ENCODE measurements around the gene SPG7. TPM values are rescaled to one million over a fixed set of nuclear protein-coding genes. Genes with fewer than 3 reads are reported as not detected.

The SPG7 gene
- total and polyA plus RNA-seq, 11 donors: 84.0 to 168 (median 95.9) TPM

DNA sequence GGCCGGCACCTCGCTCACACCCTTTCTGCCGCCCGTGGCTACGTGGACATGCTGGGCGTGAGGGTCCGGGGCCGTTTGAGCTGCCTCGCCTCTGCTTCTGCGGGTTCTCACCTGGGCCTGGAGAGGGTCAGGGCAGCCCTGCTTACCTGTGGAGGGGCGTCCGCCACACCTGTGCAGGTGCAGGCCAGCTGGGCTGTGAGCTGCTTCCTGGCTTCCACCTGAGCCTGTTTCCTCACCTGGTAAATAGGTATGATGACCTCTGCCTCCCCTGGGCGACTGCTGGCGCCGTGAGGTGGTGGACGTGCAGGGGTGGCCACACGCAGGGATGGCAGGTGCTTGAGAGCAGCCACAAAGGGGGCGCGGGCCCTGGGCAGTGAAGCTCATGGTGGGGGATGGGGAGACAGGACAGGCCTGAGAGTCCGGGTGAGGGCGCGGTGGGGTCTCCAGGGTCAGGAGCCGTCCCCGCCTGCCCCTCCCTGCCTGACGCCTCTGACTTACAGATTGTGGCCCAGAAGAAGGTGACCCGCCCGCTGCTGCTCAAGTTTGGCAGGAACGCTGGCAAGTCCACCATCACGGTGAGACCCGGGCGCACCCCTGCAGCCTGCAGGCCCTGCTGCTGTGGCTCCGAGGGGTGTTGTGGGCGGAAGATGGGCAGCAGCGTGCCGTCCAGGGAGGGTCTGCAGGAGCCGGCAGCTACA lies 75.1 kb downstream of the SPG7 start:
- H3K9me3 ChIP-seq: no peaks in the 10 kb centered on the region
- ATAC-seq (peak in 1 of 4 donors; percentile 6), DNase-seq (no peak)
- H3K27ac ChIP-seq: no peak overlapping the region
- WGBS, 4 donors: 90 to 99% (median 90%) methylated on average over 11 to 36 of the region's 36 CpGs
- no peaks in the 10 kb centered on the region for H3K36me3 ChIP-seq
- H3K4me3 ChIP-seq: no peak overlapping the region
- H3K4me1 ChIP-seq: peaks cover 0 to 7% (median 0%) of the 10 kb centered on the region in 12 donors
- TF ChIP-seq, protein P1, sequence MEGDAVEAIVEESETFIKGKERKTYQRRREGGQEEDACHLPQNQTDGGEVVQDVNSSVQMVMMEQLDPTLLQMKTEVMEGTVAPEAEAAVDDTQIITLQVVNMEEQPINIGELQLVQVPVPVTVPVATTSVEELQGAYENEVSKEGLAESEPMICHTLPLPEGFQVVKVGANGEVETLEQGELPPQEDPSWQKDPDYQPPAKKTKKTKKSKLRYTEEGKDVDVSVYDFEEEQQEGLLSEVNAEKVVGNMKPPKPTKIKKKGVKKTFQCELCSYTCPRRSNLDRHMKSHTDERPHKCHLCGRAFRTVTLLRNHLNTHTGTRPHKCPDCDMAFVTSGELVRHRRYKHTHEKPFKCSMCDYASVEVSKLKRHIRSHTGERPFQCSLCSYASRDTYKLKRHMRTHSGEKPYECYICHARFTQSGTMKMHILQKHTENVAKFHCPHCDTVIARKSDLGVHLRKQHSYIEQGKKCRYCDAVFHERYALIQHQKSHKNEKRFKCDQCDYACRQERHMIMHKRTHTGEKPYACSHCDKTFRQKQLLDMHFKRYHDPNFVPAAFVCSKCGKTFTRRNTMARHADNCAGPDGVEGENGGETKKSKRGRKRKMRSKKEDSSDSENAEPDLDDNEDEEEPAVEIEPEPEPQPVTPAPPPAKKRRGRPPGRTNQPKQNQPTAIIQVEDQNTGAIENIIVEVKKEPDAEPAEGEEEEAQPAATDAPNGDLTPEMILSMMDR (IDR thresholded peaks at IDR 0.05): no peak
- no peak for TF ChIP-seq POLR2A (IDR thresholded peaks at IDR 0.05)
- H3K27me3 ChIP-seq: no peaks in the 10 kb centered on the region
- intact Hi-C loops (cut with DNase I): no loop called here

DNA sequence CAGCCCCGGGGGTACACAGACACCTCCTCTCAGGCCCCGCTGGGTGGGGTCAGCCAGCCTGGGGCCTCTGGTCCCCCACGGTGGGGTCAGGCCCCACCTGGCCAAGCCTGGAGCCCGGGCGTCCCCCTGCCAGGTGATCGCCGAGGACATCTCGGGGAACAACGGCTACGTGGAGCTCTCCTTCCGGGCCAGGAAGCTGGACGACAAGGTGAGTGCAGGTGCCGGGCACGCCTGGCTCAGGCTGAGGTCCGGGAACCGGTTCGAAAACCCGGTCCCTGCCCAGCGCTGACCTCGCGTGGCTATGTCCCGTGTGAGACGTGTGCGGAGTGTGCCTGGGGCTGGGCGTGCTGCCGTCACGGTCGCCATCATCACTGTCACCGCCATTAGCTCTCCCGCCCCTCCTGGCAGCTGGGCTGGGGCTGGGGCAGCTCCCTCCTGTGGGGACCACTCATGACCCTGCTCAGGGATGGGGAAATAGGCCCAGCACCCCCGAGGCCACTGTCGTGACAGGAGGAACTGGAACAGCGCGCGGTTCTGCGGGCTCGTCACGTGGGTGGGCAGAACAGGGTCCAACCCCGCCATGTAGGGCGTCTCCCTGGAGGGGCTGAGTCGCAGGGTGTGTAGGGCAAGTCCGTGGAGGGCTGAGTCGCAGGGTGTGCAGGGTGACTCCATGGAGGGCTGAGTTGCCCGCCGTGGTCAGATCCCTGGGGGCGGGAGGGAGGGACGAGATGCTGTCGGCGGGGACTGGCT lies 75.9 kb downstream of the SPG7 start:
- Histone ChIP-seq H3K36me3 (no peaks in the 10 kb centered on the region), H3K9me3 (no peaks in the 10 kb centered on the region), H3K27me3 (no peaks in the 10 kb centered on the region), H3K4me1 (peaks cover 0 to 7% (median 0%) of the 10 kb centered on the region in 12 donors), H3K4me3 (no peak overlapping the region), H3K27ac (no peak overlapping the region)
- ATAC-seq (peak in 1 of 4 donors; percentile 26), DNase-seq (no peak)
- TF ChIP-seq, protein P1 (IDR thresholded peaks at IDR 0.05): no peak
- no peak for TF ChIP-seq POLR2A (IDR thresholded peaks at IDR 0.05)
- intact Hi-C loops (cut with DNase I): no loop called here
- WGBS, 4 donors: 91 to 92% (median 91%) methylated on average over 35 to 49 of the region's 49 CpGs

DNA sequence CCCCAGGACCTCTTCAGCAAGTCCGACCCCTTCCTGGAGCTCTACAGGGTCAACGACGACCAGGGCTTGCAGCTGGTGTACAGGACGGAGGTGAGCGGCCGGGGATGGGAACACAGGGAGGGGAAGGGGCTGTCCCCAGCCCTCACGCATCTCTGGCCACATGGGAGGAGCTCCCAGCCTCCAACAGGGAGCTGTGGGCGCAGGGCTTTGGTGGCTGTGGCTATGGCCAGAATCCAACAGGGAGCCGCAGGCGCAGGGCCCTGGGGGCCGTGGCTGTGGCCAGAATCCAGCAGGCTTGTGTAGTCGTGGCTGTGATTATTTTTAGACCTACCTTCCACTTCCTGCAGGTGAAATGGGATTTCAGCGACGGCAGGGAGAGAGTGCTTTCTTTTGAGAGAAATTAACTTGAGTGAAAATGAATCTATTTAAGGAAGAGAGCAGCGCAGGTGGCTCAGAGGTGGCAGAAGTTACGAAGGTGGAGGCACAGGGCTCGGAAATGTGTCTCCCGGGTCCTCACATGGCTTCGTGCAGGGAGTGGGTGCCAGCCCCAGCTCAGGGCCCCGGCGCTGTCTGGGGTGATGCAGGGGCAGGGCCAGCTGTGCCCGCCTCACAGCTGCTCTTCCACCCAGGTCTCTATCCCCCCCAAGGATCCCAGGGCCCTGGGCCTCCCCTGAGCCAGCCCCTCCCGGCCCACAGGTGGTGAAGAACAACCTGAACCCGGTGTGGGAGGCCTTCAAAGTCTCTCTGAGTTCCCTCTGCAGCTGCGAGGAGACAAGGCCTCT lies 76.8 kb downstream of the SPG7 start:
- H3K9me3 ChIP-seq: no peaks in the 10 kb centered on the region
- intact Hi-C loops (cut with DNase I): no loop called here
- TF ChIP-seq, protein P1 (IDR thresholded peaks at IDR 0.05): no peak
- TF ChIP-seq POLR2A (IDR thresholded peaks at IDR 0.05): no peak
- peaks cover 0 to 7% (median 0%) of the 10 kb centered on the region in 12 donors for H3K4me1 ChIP-seq
- no peak for ATAC-seq
- H3K36me3 ChIP-seq: no peaks in the 10 kb centered on the region
- H3K4me3 ChIP-seq: no peak overlapping the region
- H3K27me3 ChIP-seq: no peaks in the 10 kb centered on the region
- WGBS, 4 donors: 54 to 64% (median 61%) methylated on average over 16 to 25 of the region's 25 CpGs
- no peak overlapping the region for H3K27ac ChIP-seq
- DNase-seq: no peak

DNA sequence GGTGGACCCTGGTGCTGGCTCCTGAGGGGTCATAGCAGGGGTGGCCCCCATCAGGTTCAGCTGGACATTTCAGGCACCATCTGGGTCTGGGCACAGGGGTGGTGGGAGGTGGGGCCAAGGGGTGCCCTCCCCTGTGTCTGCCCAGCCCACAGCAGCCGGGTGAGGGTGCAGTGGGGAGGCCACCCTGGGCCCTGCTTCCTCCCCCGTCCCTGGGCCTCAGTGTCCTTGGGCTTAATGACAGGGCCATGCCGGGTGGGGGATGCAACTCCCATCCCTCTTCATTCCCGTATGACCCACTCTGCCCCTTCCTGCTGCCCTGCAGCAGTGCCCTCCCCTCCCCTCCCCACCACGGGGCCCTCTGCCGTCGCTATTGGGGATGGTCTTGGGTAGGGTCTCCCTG lies 78.0 kb downstream of the SPG7 start:
- TF ChIP-seq, protein P1 (IDR thresholded peaks at IDR 0.05): no peak
- DNase-seq: no peak
- intact Hi-C loops (cut with DNase I): no loop called here
- H3K27ac ChIP-seq: no peak overlapping the region
- WGBS, 4 donors: 79 to 84% (median 82%) methylated on average over 3 to 7 of the region's 7 CpGs
- no peaks in the 10 kb centered on the region for H3K27me3 ChIP-seq
- H3K36me3 ChIP-seq: no peaks in the 10 kb centered on the region
- peaks cover 0 to 7% (median 0%) of the 10 kb centered on the region in 12 donors for H3K4me1 ChIP-seq
- no peak for ATAC-seq
- H3K9me3 ChIP-seq: no peaks in the 10 kb centered on the region
- H3K4me3 ChIP-seq: no peak overlapping the region

All from heart left ventricle (tissue), 16 donors.